Hepatocyte (in vitro differentiated cells): ENCODE data around the gene FAM120A. TPM values are rescaled to one million over a fixed set of nuclear protein-coding genes. Genes with fewer than 3 reads are reported as not detected.

ENCODE experiments used
- DNase-seq: peaks from one replicate; pipeline ENCODE4 v3.0.0-alpha.2; 2016; ENCODE audit warnings: low spot score
- H2AFZ ChIP-seq: fragments of 200-600 bp; sonication (generic); 2 replicates; pipeline ENCODE4 v1.6.0; 2016; ENCODE audit warnings: antibody characterized with exemption, mild to moderate bottlenecking
- H3K27ac ChIP-seq: fragments of 200-600 bp; sonication (generic); 2 replicates; pipeline ENCODE4 v1.5.1; 2016; ENCODE audit warnings: mild to moderate bottlenecking
- H3K27me3 ChIP-seq: fragments of 200-600 bp; sonication (generic); 2 replicates; pipeline ENCODE4 v1.6.1; 2016
- H3K36me3 ChIP-seq: fragments of 200-600 bp; sonication (generic); replicated peaks from 2 replicates; pipeline ENCODE4 v1.5.1; 2016; ENCODE audit warnings: low read depth; ENCODE audit not compliant: insufficient read depth
- H3K4me1 ChIP-seq: fragments of 200-600 bp; sonication (generic); 2 replicates; pipeline ENCODE4 v1.5.1; 2016; ENCODE audit warnings: mild to moderate bottlenecking, moderate library complexity; ENCODE audit not compliant: insufficient read depth
- H3K4me2 ChIP-seq: fragments of 200-600 bp; sonication (generic); 2 replicates; pipeline ENCODE4 v1.6.0; 2016
- H3K4me3 ChIP-seq: fragments of 200-600 bp; sonication (generic); 2 replicates; pipeline ENCODE4 v1.5.1; 2016; ENCODE audit warnings: mild to moderate bottlenecking
- H3K79me2 ChIP-seq: fragments of 200-600 bp; sonication (generic); 2 replicates; pipeline ENCODE4 v1.6.0; 2017; ENCODE audit warnings: mild to moderate bottlenecking
- H3K9me2 ChIP-seq: fragments of 200-600 bp; sonication (generic); replicated peaks from 2 replicates; pipeline ENCODE4 v1.6.0; 2017; ENCODE audit warnings: mild to moderate bottlenecking; ENCODE audit not compliant: insufficient read depth
- H3K9me3 ChIP-seq: fragments of 200-600 bp; sonication (generic); 2 replicates; pipeline ENCODE4 v1.5.1; 2016; ENCODE audit warnings: low read depth, mild to moderate bottlenecking
- H4K20me1 ChIP-seq: fragments of 200-600 bp; sonication (generic); 2 replicates; pipeline ENCODE4 v1.6.0; 2016; ENCODE audit warnings: mild to moderate bottlenecking; ENCODE audit not compliant: insufficient read depth, poor library complexity, severe bottlenecking
- CTCF ChIP-seq: fragments of 200-600 bp; sonication (generic); IDR thresholded peaks from 2 replicates; pipeline ENCODE4 v1.5.1; 2016; ENCODE audit warnings: antibody characterized with exemption, mild to moderate bottlenecking; ENCODE audit not compliant: poor library complexity
- EZH2 ChIP-seq: fragments of 200-600 bp; sonication (generic); IDR thresholded peaks from 2 replicates; pipeline ENCODE4 v1.6.1; 2016; ENCODE audit warnings: antibody characterized with exemption, mild to moderate bottlenecking, borderline replicate concordance
- EZH2phosphoT487 ChIP-seq: fragments of 200-600 bp; sonication (generic); IDR thresholded peaks from one replicate; pipeline ENCODE4 v1.6.1; 2018; ENCODE audit warnings: antibody characterized with exemption, mild to moderate bottlenecking, low read depth, moderate library complexity; ENCODE audit not compliant: unreplicated experiment, severe bottlenecking
- WGBS: methylation state at CpG from one replicate; pipeline ENCODE4 v1.1.6; 2016; ENCODE audit warnings: low lambda C conversion rate; ENCODE audit errors: missing lambda C conversion rate; 5-methylcytosine and 5-hydroxymethylcytosine counted together
- polyA plus RNA-seq: library from polyadenylated mRNA; unstranded; fragments of >200 nt; fragmentation: Nextera tagmentation; extraction: Ambion mirVana; gene quantifications from 2 replicates; pipeline ENCODE4 v1.2.1, GENCODE V29; 2016
- total RNA-seq: library from RNA; depleted of rRNA; stranded (reverse); fragments of >200 nt; gene quantifications from 2 replicates; pipeline ENCODE4 v1.2.3, GENCODE V29; 2014

FAM120A gene
- total and polyA plus RNA-seq, 2 experiments from 2014 or later: 16.0 to 49.3 TPM

- peaks cover 98% of the 10 kb centered on the region for H3K79me2 ChIP-seq
- peaks cover 36% of the 10 kb centered on the region for H4K20me1 ChIP-seq
Measured at GRCh38 chr9:93600504-93600903, 149.0 kb downstream of the FAM120A start.

GRCh38 chr9:93601063-93601462 is 149.6 kb downstream of the FAM120A start:
- peaks cover 31% of the 10 kb centered on the region for H3K4me1 ChIP-seq
- H3K4me2 ChIP-seq: no peak overlapping the region
- no peaks in the 10 kb centered on the region for H3K9me3 ChIP-seq
- TF ChIP-seq CTCF (no peak), EZH2phosphoT487 (no peak), EZH2 (no peak)
- no peaks in the 10 kb centered on the region for H3K9me2 ChIP-seq
- no peaks in the 10 kb centered on the region for H3K27me3 ChIP-seq
- no peaks in the 10 kb centered on the region for H3K36me3 ChIP-seq
- no peak for DNase-seq
- H4K20me1 ChIP-seq: peaks cover 36% of the 10 kb centered on the region
- H3K4me3 ChIP-seq: no peak overlapping the region
- 75% methylated on average over 4 of the region's 4 CpGs for WGBS
- peaks cover 98% of the 10 kb centered on the region for H3K79me2 ChIP-seq
- H3K27ac ChIP-seq: peak overlapping the region; percentile 92
- H2AFZ ChIP-seq: no peak overlapping the region

More at GRCh38 chr9:93600504-93600903, 149.0 kb downstream of the FAM120A start:
- Histone ChIP-seq H2AFZ (no peak overlapping the region), H3K36me3 (no peaks in the 10 kb centered on the region), H3K27me3 (no peaks in the 10 kb centered on the region), H3K4me1 (peaks cover 31% of the 10 kb centered on the region), H3K27ac (peak overlapping the region; percentile 92), H3K9me2 (no peaks in the 10 kb centered on the region), H3K9me3 (no peaks in the 10 kb centered on the region), H3K4me2 (no peak overlapping the region), H3K4me3 (no peak overlapping the region)
- DNase-seq: no peak
- 70% methylated on average over 3 of the region's 3 CpGs for WGBS
- TF ChIP-seq CTCF (no peak), EZH2 (no peak)

- DNase-seq: no peak
Measured at GRCh38 chr9:93601666-93602065, 150.2 kb downstream of the FAM120A start.

More at GRCh38 chr9:93601666-93602065, 150.2 kb downstream of the FAM120A start:
- Histone ChIP-seq H3K36me3 (no peaks in the 10 kb centered on the region), H3K27ac (no peak overlapping the region), H2AFZ (no peak overlapping the region), H3K27me3 (no peaks in the 10 kb centered on the region), H3K4me1 (peaks cover 31% of the 10 kb centered on the region), H3K79me2 (peaks cover 98% of the 10 kb centered on the region), H3K9me3 (no peaks in the 10 kb centered on the region), H3K4me2 (no peak overlapping the region), H3K4me3 (no peak overlapping the region), H3K9me2 (no peaks in the 10 kb centered on the region), H4K20me1 (peaks cover 36% of the 10 kb centered on the region)
- 93% methylated on average over 5 of the region's 5 CpGs for WGBS
- no peak for TF ChIP-seq EZH2
- TF ChIP-seq CTCF: no peak
- no peak for TF ChIP-seq EZH2phosphoT487
